Gastrocnemius medialis (tissue), 4 donors: ENCODE data around the gene ARPC5L.

Experiments
- CTCF ChIP-seq, 5 experiments: fragments of 450-650 bp in 3 of 5; fragments of 200-600 bp in 2 of 5; sonication (generic) in 2 of 5; IDR thresholded peaks in 4 of 5; conservative IDR thresholded peaks in 1 of 5; 1 replicate in 4 of 5; 2 replicates in 1 of 5; pipeline ENCODE4 v1.5.1; 2016 to 2019; ENCODE audit warnings: antibody characterized with exemption in 5 of 5, mild to moderate bottlenecking in 3 of 5, moderate library complexity in 3 of 5
- POLR2A ChIP-seq, 2 donors: fragments of 450-650 bp; IDR thresholded peaks; one replicate each; pipeline ENCODE4 v1.6.1; 2017; ENCODE audit warnings: antibody characterized with exemption in 2 of 2, mild to moderate bottlenecking in 2 of 2, moderate library complexity in 2 of 2

- TF ChIP-seq CTCF (IDR thresholded peaks at IDR 0.05 in 4 of 5, conservative IDR thresholded peaks at IDR 0.05 in 1 of 5) (no peak), POLR2A (IDR thresholded peaks at IDR 0.05) (no peak)
Measured at GRCh38 chr9:124882231-124882630, 20.3 kb downstream of the ARPC5L start.
